Forelimb muscle (tissue), 1 donor: ENCODE measurements around the gene POLR3A. TPM values are rescaled to one million over a fixed set of nuclear protein-coding genes. Genes with fewer than 3 reads are reported as not detected.

Source experiments
- DNase-seq: peaks from one replicate; pipeline ENCODE4 v3.0.0-alpha.2; 2013; ENCODE audit warnings: low read depth
- polyA plus RNA-seq: library from polyadenylated mRNA; unstranded; fragments of 120-200 nt; gene quantifications from one replicate; pipeline ENCODE4 v1.2.1, GENCODE V29; 2013; ENCODE audit not compliant: insufficient read length

POLR3A gene
- polyA plus RNA-seq, 1 donor = 16.2 TPM

DNA sequence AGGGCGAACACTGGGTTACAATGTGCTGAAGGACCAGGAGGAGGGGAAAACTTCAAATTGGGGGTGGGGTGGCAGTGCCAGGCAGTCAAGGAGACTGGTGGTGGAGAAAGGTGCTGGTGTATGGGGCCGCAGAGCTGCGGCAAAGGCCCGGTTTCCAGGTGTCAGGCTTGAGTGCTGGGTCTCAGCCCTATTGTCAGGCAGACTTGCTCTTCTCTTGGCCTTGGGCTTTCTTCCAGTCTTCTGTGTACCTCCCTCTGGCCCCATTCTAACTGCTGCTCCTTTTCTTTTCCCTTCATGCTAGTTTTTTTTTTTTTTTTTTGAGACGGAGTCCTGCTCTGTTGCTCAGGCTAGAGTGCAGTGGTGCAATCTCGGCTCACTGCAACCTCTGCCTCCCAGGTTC is 51.0 kb downstream of the POLR3A start:
- DNase-seq = no peak

DNA sequence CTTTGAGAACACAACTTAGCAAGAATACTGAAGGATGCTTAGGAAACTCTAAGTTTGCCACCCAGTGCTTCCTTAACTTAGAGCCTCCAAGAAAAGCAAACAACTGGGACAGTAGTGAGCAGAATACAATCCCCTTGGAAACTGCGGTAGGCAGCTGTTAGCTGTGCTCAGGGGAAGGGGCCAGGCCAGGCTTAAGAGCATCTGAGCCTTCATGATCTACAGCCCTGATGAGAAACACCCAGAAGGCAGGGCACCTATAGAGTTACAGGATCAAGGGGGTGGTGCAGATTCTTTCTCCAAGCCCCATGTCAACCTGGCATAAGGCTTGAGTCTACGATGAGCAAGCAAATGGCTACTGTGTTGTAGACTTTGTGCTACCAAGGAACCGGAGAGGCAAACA is 51.4 kb downstream of the POLR3A start:
- DNase-seq = no peak

DNA sequence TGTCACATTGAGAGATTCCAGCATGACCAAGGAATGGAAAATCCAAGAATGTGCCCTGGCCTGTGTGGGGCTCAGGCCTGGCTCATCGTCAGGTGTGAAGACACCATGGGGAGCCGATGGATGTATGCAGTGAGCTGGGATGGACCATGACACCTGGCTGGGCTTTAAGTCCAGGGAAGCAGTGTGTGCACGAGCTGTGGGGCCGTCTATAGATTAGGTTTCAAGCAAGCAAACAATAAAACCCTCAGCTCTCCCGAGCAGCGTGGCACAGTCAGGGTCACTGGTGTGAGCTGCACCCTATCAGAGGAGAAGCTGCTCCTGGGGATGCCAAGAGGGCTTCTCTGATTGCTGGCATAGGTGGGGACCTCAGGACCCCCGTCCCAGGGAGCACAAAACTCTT is 52.3 kb downstream of the POLR3A start:
- no peak for DNase-seq

DNA sequence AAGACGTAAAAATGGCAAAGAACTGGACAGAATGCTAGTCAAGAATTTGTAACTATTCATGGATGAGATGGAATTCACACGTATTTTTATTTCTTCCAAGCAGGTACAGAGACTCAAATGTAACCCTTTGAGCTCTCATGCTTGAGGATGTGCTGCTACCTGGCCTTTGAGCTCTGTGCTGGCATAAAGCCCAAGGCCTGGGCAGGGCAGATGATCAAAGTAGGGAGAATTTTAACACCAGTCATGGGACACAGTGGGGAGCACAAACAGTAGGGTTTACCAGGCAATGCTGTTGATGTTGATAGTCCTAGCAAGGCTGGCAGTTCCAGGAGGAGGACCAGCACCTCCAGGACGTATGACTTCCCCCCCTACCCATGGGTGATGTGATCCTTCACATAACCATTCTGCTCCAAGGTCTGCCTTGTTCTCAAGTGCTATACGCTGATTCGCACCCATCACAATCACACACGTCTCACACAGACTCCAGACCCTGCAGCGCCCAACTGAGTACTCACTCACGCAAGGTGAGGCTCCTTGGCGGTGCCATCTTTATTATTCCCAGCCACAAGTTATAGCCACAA is 54.1 kb downstream of the POLR3A start:
- no peak for DNase-seq

DNA sequence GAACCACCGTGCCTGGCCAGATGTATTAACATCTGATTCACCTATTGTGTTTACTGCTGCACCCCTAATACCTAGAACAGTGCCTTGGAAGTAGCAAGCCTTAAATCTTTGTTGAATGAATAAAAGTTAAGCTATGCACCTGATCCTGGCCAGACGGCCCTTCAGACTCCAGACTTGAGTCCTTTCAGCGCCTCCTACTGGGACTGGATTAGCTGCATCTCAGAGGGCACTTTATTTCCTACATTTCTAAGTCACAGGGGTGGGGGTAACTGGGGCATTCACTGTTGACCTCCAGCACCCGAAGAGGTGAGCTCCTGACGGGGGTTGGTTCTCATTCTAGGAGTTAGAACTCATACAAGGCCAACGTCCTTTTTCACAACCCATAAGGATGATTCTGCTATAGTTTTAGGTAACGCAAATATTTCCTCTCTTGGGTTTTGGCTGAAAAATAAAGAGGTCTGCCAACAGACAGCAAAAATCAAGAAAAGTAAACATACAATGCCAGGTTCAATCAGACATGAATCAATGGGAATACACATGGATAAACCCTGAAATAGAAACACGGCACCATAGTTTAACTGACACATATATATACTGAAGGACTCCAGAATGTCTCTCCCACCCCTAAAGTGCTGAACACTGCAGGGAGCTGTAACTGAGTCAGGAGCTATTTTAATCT is 54.8 kb downstream of the POLR3A start:
- no peak for DNase-seq

DNA sequence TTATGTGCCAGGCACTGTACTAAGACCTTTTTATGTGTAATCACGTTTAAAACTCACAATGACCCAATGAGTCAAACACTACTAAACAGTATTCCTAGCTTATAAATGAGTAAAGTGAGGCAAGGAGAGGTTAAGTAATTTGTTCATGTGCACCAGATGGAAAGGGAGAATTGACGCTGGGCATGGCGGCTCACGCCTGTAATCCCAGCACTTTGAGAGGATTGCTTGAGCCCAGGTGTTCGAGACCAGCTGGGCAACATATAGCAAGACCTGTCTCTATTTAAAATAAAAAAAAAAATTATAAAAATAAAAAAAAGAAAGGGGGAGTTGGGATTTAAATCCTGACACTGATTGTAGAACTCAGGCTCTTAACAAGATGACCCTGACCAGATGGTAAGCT is 56.0 kb downstream of the POLR3A start:
- no peak for DNase-seq

DNA sequence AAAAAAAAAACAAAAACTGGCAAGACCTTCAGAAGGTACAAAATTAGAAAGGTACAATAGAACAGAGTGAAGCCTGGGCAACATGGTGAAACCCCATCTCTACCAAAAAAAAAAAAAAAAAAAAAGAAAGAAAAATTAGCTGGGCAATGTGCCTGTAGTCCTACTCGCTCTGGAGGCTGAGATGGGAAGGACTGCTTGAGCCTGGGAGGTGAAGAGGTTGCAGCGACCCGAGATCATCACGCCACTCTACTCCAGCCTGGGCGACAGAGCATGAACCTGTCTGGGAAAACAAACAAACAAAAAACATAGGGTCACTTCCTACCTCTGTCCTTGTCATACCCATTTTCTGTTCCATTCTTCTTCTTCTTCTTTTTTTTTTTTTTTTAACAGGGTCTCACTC is 57.2 kb downstream of the POLR3A start:
- no peak for DNase-seq

DNA sequence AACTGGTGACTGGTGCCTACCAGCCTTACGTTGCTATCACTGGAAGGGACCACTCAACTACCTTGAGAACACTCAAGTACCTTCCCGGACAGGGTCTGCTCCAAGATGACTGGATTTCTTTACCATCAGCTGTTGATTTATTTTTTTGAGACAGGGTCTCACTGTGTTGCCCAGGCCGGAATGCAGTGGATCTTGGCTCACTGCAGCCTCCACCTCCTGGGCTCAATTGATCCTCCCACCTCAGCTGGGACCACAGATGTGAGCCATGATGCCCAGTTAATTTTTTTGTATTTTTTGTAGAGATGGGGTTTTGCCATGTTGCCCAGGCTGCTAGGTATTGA is 57.5 kb downstream of the POLR3A start:
- no peak for DNase-seq

DNA sequence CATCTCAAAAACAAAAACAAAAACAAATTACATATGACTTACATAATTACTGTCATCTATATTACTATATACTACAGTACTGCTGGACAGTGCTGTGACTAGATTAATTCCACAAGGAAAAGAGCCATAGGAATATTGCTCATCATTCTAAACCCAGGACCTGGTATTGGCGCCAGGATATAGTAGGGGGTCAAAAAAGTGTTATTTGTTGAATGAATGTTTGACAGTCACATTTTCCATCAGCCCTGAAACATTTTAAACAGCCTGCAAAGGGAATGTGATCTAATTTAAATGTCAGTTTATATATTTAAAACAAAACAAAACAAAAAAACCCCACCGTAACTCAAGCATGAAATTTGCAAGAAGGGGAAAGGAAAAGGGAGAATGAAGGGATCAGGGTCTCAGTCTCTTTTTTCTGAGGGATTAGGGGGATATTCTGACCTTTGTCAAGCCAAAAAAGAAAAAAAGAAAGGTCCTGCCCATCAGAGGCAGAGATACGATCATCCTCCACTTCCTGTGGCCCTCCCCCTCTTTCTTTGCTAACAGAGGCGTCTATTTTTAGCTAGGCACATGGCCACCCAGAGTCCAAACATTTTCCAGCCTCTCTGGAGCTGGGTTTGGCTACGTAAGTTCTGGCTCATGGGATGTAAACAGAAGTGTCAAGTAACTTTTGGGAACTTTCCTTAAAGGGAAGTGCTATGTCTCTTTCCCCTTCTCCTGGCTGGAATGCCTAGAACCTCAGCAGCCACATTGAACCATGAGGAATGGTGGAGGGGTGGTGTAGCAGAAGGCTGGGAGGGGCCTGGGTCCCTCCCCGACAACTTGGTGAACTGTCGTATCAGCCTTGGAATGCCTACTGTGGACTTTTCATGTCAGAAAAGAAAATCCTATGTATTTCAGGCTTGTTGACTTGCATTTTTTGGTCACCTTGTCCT is 58.2 kb downstream of the POLR3A start:
- DNase-seq = peak; percentile 74

DNA sequence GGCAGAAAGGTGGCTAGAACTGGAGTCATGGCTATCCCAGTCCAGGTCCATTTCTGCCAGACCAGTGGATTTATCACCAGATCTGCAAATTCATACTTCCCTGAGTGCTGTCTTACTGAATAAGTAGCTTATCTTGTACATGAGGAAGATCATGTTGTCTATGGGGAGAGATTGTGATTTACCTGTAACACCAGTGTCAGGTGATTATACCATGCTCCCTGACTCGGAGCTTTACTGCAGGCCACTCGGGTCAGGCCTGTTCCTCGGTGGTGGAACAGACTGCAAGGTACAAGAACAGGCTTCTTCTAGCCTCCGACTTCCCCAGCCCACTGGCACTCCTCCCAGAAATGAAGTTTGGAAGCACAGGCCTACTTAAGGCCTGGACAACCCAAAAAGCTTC is 60.2 kb downstream of the POLR3A start:
- DNase-seq = peak; percentile 28

DNA sequence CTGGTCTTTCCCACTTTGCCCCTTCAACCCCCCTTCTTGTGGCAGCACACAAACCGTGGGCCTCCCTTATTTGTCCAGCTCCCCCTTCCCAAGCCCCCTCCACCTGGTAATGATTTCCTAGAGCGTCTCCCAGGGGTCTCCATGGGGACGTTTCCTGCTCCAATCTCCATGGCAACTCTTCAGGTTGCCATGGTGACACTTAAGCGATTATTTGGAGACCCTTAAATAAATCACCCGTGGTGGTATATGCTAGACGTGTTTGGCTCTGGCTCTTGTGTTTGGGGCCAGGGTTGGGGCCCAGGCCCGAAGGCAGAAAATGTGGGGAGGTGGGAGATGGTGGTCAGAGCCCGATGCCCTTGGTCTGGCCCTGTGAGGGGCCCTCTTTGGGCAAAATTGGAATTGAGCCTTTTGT is 61.7 kb downstream of the POLR3A start:
- DNase-seq = peak; percentile 29

DNA sequence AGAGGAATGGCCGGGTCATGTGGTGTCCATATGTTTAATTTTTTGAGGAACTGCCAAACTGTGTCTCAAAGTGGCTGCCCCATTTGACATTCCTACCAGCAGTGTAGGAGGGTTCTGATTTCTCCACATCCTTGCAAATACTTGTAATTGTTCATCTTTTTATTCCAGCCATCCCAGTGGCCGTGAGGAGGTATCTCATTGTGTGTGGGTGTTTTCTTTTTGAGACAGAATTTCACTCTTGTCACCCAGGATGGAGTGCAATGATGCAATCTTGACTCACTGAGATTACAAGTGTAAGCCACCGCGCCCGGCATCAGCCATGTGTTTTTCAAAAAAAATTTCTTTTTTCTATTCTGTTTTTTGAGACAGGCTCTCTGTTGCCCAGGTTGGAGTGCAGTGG is 64.0 kb downstream of the POLR3A start:
- no peak for DNase-seq

DNA sequence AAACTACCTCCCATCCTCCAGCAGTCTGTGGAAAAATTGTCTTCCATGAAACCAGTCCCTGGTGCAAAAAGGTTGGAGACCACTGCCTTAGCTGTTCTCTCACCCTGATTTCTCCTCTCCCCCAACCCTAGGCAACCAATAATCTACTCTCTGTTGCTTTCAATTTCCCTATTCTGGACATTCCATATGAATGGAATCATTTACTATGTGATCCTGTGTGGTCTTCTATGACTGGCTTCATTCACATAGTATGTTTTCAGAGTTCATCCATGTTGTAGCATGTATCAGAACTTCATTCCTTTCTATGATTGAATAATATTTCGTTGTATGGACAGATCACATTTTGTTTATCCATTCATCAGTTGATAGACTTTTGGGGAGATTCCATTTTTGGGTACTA is 64.5 kb downstream of the POLR3A start:
- DNase-seq = no peak

DNA sequence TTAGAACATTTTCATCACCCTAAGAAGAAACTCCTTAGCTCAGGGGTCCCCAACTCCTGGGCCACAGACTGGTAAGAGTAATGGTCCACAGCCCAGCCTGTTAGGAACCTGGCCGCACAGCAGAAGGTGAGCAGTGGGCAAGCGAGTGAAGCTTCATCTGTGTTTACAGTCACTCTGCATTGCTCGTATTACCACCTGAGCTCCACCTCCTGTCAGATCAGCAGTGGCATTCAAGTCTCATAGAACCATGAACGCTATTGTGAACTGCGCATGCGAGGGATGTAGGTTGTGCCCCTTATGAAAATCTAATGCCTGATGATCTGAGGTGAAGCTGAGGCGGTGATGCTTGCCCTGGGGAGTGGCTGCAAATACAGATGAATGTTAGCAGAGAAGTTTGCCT is 65.4 kb downstream of the POLR3A start:
- DNase-seq = no peak

DNA sequence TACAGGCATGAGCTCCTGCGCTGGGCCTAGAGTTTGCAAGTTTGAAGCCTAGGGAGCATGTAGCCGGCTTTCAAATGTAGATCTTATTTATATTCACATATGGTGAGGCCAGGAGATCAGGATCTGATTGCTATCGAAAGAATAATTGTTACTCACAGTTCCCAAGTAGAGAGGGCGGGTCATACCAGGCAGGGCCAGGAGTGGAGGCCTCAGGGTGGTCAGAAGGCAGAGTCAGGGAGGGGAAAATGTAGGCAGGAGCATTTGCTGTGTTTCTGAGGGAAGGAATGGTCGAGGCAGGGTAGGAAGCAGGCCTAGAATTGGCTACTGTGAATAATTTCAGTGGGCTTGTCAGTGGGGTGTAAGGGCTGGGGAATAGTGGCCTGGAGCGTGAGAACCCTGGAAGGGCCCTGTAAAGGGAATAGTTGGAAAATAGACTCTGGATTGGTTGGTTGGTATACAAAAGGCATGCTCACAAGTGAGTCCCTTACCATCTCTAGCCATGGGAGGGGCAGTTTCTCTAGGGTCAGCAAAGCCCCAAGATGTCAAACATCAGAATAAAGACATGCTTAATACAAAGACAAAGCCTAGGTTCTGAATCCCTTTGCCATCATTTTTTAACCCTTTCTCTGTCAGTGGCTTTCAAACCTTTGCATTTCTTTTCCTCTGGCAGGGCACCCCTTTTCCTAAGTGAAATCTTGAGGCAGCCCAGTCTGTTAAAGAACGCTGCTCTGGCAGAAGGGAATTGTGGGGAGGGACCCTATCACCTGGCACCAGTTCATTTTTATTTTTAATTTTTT is 66.8 kb downstream of the POLR3A start:
- DNase-seq = no peak

DNA sequence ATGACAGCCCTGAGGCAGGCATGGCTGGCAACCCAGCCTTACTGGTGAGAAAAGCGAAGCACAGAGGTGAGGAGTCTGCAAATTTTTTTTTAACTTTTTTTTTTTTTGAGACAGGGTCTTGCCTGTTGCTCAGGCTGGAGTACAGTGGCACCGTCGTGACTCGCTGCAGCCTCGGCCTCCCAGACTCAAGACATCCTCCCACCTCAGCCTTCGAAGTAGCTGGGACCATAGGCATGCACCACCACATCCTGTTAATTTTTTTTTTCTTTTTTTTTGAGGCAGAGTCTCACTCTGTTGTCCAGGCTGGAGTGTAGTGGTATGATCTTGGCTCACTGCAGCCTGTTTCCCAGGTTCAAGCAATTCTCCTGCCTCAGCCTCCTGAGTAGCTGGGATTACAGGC is 67.6 kb downstream of the POLR3A start:
- no peak for DNase-seq

DNA sequence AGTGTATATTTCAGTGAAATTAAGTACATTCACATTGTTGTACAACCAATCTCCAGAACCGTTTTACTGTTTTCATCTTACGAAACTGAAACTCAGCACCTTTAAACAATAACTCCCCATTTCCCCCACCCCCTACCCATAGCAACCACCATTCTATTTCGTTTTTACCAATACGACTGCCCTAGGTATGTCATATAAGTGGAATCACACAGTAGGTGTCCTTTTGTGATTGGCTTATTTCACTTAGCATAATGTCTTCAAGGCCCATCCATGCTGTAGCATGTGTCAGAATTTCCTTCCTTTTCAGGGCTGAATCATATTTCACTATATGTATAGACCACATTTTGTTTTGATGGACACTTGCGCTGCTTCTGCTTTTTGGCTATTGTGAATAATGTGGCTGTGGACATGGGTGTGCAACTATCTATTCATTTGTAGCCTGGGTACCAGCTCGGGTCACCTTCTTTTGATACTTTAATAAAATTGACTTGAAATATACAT is 68.4 kb downstream of the POLR3A start:
- DNase-seq = no peak

DNA sequence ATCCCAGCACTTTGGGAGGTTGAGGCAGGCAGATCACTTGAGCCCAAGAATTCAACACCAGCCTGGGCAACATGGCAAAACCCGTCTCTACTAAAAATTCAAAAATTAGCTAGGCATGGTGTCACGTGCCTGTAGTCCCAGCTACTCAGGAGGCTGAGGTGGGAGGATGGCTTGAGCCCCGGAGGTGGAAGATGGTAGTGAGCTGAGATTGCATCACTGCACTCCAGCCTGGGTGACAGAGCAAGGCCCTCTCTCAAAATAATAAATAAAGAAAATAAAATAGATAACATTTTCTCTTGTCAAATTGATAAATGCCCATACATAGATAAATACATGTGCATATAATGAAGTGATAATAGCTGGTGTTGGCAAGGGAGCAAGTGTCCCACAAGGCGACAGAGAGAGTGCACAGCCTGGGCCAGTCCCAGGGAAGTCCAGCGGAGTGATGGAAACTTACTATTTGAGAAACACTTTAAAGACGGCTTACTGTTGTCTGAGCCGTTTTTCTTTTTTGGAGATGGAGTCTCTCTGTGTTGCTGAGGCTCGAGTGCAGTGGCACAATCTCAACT is 69.3 kb downstream of the POLR3A start:
- DNase-seq = no peak

DNA sequence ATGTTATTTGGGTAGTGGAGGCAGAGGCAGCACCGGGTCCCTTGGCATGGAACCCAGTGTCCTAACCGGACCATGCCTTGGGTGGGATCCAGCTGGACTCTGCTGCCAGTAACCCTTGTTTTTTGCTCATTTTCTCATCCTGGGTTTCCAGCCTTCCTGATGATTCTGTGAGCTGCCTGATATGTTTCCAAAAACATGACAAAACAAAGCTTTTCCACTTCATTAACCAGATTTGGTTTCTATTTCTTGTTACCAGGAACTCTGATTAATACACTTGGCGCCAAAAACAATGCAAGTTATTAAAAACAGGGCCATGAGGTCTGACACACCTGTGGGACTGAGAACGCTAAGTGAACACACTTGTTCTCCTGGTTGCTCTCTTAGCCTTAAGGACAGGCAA is 69.9 kb downstream of the POLR3A start:
- DNase-seq = no peak

DNA sequence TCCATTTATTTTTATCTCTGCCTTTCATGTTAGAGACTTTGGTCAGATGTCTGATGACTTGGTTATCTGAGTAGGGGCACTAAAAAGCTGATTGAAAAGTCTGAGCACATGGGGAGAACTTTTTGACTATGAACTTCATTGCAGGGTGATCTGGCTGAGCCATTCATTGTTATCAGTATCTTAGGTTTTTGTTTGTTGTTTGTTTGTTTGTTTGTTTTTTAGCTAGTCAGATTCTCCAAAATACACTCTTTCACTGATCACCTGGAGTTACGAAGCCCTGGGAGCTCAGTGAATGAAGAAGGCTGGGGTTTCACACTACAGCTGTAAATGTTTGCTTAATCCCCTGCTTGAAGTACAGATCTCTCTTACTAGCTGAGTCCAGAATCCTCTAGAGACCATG is 74.2 kb downstream of the POLR3A start:
- no peak for DNase-seq

DNA sequence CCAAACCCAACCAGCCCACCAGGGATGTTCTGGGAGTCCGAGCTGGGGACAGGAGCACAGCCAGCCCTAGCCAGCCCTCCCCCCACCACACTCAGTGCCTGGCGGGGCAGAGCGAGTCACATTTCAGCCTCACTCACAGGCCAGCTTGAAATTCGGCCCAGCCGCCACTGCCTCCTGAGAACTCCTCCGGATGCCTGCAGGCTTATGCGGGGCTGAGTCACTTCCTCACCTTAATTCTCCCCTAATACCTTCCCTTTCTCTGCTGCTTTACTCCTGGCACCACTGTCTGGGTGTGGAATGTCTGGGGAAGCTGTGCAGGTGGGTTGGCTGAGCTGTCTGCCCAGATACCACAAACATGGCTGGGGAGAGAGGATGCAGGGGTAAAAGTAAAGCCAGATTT is 80.1 kb downstream of the POLR3A start:
- no peak for DNase-seq

DNA sequence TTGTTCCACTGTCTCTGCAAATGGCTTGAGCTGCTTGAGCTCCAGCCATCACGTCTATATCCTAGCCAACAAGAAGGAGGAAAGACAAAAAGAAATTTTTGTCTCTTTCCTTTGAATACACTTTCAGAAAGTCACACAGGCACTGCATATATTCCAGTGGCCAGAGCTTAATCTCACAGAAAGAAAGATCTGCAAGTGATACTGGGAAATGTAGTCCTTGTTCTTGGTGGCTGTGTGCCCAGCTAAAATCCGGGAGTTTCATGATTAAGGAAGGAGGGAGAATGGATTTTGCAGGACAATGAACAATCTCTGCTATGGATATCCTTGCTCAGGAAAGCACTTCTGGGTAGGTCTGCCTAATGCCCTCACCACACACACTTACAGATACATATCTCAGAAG is 83.2 kb downstream of the POLR3A start:
- no peak for DNase-seq
